ENCODE results near the gene GAS1. TPM values are rescaled to one million over a fixed set of nuclear protein-coding genes. Genes with fewer than 3 reads are reported as not detected.
A peak's percentile ranks its signal among the peaks of the same experiment; 100 is the strongest.

The GAS1 gene, protein sequence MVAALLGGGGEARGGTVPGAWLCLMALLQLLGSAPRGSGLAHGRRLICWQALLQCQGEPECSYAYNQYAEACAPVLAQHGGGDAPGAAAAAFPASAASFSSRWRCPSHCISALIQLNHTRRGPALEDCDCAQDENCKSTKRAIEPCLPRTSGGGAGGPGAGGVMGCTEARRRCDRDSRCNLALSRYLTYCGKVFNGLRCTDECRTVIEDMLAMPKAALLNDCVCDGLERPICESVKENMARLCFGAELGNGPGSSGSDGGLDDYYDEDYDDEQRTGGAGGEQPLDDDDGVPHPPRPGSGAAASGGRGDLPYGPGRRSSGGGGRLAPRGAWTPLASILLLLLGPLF
- total RNA-seq, result 1 to 10 TPM; 1.1 to 7.4 TPM
- polyA plus RNA-seq, result 1 to 10 TPM in 1 of 2 donors, under 1 TPM in 1; 0.46 to 1.0 TPM

GRCh38 chr9:86947146-86948073 is at the start of gene GAS1:
Gene GAS1 (minus strand): TSS chr9:86947506. CDS start chr9:86946779, 727 bp downstream.
- Histone ChIP-seq H3K9me3 (ENCODE audit: control insufficient read depth in 4 of 4, low read length in 3 of 4) (no peaks in the 10 kb centered on the region), H3K36me3 (ENCODE audit: control insufficient read depth in 4 of 4, insufficient read depth in 3 of 4, low read depth in 1 of 4, low read length in 3 of 4) (no peaks in the 10 kb centered on the region), H3K4me3 (ENCODE audit: low read depth in 1 of 3, low read length in 3 of 3) (peak within 1 kb of the TSS; percentile 42 to 80 (median 74)), H3K27me3 (ENCODE audit: control insufficient read depth in 4 of 4, insufficient read depth in 4 of 4, low read length in 3 of 4) (peaks cover 0 to under 1% (median 0%) of the 10 kb centered on the region in 4 donors), H3K27ac (ENCODE audit: low read depth in 1 of 2, low read length in 2 of 2) (peak within 1 kb of the TSS; percentile 71 to 76), H3K4me1 (ENCODE audit: control insufficient read depth in 4 of 4, insufficient read depth in 4 of 4, low read length in 3 of 4) (peaks cover 10 to 46% (median 30%) of the 10 kb centered on the region in 4 donors), H3K9ac (ENCODE audit: low read depth in 1 of 2, low read length in 2 of 2) (peak within 1 kb of the TSS in 1 of 2 donors; percentile 81)
- peak; percentile 54 for DNase-seq (ENCODE audit: low spot score)
- TF ChIP-seq NR2F2 (IDR thresholded peaks at IDR 0.05) (no peak), ZBTB33 (IDR thresholded peaks at IDR 0.05) (no peak), HNF4A (conservative IDR thresholded peaks at IDR 0.05) (no peak), REST (IDR thresholded peaks at IDR 0.05) (no peak), EGR1 (IDR thresholded peaks at IDR 0.05; ENCODE audit: low read depth in 2 of 2) (no peak)
- WGBS, result under 1% methylated on average over 89 of the region's 89 CpGs

- H3K4me3 ChIP-seq (ENCODE audit: low read depth in 1 of 3, low read length in 3 of 3), result no peak overlapping the region
- no peak overlapping the region for H3K27ac ChIP-seq (ENCODE audit: low read depth in 1 of 2, low read length in 2 of 2)
- H3K9ac ChIP-seq (ENCODE audit: low read depth in 1 of 2, low read length in 2 of 2), result no peak overlapping the region
- no peaks in the 10 kb centered on the region for H3K36me3 ChIP-seq (ENCODE audit: control insufficient read depth in 4 of 4, insufficient read depth in 3 of 4, low read depth in 1 of 4, low read length in 3 of 4)
- DNase-seq (ENCODE audit: low spot score), result no peak
- TF ChIP-seq ZBTB33 (IDR thresholded peaks at IDR 0.05) (no peak), TAF1 (conservative IDR thresholded peaks at IDR 0.05) (no peak)
- TF ChIP-seq, protein P1, sequence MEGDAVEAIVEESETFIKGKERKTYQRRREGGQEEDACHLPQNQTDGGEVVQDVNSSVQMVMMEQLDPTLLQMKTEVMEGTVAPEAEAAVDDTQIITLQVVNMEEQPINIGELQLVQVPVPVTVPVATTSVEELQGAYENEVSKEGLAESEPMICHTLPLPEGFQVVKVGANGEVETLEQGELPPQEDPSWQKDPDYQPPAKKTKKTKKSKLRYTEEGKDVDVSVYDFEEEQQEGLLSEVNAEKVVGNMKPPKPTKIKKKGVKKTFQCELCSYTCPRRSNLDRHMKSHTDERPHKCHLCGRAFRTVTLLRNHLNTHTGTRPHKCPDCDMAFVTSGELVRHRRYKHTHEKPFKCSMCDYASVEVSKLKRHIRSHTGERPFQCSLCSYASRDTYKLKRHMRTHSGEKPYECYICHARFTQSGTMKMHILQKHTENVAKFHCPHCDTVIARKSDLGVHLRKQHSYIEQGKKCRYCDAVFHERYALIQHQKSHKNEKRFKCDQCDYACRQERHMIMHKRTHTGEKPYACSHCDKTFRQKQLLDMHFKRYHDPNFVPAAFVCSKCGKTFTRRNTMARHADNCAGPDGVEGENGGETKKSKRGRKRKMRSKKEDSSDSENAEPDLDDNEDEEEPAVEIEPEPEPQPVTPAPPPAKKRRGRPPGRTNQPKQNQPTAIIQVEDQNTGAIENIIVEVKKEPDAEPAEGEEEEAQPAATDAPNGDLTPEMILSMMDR (IDR thresholded peaks at IDR 0.05; ENCODE audit: low read depth, low read length, missing input control), result no peak
- H3K27me3 ChIP-seq (ENCODE audit: control insufficient read depth in 4 of 4, insufficient read depth in 4 of 4, low read length in 3 of 4), result no peaks in the 10 kb centered on the region
- H3K9me3 ChIP-seq (ENCODE audit: control insufficient read depth in 4 of 4, low read length in 3 of 4), result no peaks in the 10 kb centered on the region
- no peaks in the 10 kb centered on the region for H3K4me1 ChIP-seq (ENCODE audit: control insufficient read depth in 4 of 4, insufficient read depth in 4 of 4, low read length in 3 of 4)
- WGBS, result 34% methylated on average over 1 of the region's 1 CpG
Observed at GRCh38 chr9:86994231-86994630, 46.9 kb upstream of the GAS1 start.

Measured in liver (tissue), 9 donors.